D721Med (cell line): ENCODE data around the gene KDM4D.
"Not testable (repeated sequence)": the region's sequence is repeated elsewhere in the genome, so short reads cannot be mapped to it uniquely, and the experiment has no call there.

Source experiments
- DNase-seq: peaks from one replicate; pipeline ENCODE4 v3.0.0; 2011; ENCODE audit warnings: low spot score; ENCODE audit not compliant: insufficient read length
- FAIRE-seq: peaks from 2 replicates; lab custom pipeline; 2011; peaks lifted over from hg19 to GRCh38; lab: Jason Lieb, UNC
- TF ChIP-seq, protein P1 (sequence below): IDR thresholded peaks from 2 replicates; pipeline ENCODE4 v1.5.1; 2012; ENCODE audit warnings: mild to moderate bottlenecking, control low read depth; ENCODE audit not compliant: insufficient read depth; ENCODE audit errors: missing control alignments

The KDM4D gene

DNA sequence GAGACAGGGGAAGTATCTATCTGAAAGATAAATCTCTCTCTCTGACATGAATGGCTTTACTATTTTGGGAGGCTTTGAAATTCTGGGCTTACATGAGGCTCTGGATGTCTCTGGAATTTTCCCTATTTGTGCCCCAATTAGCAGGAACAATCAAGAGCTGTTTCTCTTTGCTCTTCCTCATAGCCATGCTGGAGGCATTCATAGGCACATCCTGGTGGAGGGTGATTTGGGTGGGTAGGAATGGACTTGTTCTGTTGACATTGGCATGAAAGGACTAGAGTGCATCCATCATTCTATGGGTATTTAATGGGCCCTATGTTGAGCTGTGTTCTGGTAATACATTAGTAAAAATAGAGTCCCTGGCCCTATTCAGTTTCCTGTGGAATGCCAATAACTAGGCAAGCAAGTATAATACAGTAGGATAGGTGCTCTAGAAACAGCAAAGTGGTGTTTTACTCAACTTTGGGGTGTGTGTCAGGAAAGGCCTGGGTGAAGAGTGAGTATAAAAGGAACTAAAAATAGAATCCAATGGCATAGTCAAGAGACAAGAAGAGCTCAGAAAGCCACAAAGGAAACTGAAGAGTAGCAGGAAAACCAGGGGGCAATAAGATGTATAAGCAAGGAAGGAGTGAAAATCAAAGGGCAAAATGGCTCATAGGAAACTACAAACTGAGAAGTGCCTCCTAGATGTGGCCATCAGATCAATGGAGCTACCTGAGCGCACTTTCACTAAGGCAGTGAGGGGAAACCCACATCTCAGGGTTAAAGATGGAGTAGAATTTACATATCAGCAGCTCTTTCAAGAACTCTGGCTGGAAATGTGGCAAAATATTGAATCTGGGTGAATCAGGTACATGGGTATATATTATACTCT lies 45.2 kb upstream of the KDM4D start:
- DNase-seq: no peak
- TF ChIP-seq, protein P1, sequence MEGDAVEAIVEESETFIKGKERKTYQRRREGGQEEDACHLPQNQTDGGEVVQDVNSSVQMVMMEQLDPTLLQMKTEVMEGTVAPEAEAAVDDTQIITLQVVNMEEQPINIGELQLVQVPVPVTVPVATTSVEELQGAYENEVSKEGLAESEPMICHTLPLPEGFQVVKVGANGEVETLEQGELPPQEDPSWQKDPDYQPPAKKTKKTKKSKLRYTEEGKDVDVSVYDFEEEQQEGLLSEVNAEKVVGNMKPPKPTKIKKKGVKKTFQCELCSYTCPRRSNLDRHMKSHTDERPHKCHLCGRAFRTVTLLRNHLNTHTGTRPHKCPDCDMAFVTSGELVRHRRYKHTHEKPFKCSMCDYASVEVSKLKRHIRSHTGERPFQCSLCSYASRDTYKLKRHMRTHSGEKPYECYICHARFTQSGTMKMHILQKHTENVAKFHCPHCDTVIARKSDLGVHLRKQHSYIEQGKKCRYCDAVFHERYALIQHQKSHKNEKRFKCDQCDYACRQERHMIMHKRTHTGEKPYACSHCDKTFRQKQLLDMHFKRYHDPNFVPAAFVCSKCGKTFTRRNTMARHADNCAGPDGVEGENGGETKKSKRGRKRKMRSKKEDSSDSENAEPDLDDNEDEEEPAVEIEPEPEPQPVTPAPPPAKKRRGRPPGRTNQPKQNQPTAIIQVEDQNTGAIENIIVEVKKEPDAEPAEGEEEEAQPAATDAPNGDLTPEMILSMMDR: no peak
- no peak for FAIRE-seq

DNA sequence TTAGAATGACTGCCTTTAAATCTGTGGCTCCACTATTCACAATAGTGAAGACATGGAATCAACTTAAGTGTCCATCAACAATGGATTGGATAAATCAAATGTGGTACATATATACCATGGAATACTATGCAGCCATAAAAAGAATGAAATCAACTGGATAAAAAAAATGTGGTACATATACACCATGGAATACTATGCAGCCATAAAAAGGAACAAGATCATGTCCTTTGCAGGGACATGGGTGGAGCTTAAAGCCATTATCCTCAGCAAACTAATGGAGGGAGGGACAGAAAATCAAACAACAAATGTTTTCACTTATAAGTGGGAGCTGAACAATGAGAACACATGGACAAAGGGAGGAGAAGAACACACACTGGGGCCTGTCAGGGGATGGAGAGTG lies 41.4 kb upstream of the KDM4D start:
- not testable (repeated sequence) for FAIRE-seq, DNase-seq

DNA sequence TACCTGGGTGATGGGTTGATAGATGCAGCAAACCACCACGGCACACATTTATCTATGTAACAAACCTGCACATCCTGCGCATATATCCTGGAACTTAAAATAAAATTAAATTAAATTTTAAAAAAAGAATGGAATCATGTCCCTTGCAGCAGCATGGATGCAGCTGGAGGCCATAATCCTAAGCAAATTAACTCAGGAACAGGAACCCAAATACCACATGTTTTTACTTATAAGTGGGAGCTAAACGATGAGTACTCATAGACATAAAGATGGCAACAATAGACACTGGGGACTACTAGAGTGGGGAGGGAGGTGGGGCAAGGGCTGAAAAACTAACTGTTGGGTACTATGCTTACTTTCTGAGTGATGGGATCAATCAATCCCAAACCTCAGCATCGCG lies 41.0 kb upstream of the KDM4D start:
- TF ChIP-seq, protein P1: no peak
- DNase-seq (no peak), FAIRE-seq (no peak)

DNA sequence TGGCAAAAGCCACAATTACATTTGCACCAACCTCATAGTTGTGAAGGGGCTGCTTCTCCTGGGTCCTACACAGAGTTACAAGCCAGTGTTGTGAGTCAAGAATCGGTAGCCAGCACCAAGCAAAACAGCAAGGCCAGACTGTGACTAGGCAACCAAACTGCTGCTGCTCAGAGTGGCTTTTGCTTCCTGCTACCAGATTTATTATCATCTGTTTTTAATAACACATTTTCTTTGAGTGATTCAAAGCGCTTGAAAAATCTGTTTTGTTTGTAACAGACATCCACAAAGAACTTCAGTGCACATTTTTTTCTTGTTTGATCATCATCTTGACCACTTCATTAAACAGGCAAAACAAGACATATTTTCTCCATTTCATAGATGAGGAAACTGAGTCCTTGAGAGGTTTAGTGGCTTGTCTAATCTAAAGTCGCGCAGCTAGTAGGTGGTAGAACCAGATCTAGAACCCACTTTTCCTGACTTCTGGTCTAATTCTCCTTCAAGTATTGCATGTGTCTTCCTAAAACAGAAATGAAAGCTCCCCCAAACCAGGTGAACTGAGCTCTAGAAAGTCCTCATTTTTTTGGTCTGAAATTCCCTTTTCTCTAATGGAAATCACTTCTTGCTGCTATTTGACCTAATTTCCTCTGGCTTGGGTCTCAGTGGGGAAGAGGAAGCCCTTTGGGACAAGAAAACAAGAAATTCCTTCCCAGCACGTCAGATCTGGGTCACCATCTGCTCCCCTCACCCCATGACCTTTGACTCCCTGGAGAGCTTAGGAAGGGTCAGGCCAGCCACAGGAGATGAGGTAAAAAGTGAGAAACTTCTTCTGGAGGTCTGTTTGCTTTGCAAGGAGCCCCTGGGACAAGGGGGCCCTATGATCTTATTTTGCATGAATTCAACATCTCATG lies 40.0 kb upstream of the KDM4D start:
- no peak for FAIRE-seq

DNA sequence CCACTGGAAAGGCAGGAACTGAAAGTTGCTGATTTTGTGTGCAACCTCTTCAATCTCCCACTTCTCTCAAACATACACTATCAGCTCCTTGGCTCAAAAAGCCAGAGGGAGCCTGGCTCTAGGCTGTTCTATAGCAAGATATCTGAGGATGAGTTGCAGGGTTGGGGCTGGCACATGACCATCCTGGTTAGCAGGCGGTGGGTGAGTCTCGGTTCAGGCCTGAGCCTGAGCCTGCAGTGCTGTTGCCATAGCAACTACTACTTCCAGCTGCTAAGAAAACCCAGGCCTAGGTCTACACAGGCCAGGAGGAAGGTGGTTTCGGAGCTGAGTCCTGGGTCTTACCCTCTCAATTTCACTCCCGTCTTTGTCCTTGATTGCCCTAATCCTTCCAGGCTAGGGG lies 39.1 kb upstream of the KDM4D start:
- no peak for FAIRE-seq
- DNase-seq: no peak
- TF ChIP-seq, protein P1: no peak

More for the DNA sequence above, 40.0 kb upstream of the KDM4D start:
- no peak for DNase-seq
- TF ChIP-seq, protein P1: no peak

DNA sequence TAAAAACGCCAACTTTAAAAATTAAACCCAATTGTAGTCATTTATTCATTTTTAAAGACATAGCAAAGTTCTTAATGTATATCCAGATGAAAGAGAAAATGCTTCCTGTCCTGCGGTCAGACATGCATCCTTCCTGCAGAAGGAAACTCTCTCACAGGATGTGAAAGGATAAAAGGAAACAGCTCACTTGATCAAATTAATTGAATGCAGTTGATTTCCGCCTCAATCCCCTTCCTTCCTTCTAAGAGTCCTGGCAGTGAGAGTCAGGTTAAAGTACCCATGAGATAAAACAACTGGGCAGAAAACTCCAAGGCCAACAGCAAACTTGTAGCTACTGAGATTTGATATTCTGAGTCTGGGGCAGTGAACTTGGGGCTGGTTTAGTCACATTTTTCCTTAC lies 38.7 kb upstream of the KDM4D start:
- TF ChIP-seq, protein P1: no peak
- no peak for DNase-seq
- FAIRE-seq: no peak

DNA sequence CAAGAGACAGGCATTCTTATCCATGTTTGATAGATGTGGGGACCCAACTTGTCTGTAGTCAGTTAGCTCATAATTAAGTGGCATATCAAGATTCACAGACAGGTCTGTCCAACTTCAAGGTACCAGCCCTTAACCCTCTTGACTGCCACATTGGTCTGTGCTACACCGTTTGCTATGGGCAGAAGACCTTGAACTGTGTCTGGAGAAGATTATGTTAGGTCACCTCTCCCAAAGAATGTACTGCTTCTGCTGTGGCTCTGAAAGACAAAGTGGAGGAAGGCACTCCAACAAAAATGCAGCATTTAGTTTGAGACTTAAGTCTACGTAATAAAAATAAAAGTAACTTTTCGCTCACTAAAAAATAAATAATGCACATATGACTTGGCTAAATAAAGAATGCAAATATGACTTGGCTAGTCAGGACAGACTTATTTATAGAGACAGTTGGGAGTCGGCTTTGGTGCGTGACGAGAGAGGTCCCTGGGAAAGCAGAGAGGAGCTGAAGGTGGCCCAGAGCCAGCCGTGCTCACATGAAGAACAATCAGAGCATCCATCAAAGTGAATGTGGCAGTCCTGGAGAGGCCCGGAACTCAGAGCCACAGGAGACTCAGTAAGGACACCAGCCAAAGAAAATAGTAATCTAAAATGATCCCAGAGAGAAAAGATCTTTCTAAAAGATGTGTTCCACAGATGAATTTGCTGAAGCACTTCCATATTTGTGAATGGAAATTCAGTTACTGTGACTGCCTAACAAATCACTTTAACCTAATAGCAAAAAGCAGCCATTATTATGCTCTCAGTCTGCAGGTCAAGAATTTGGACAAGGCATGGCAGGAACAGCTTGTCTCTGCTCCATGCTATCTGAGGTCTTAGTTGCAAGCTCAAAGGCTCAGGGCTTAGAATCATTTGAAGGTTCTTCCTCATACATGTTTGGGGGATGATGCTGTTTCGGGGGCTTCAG lies 35.1 kb upstream of the KDM4D start:
- FAIRE-seq: no peak
- TF ChIP-seq, protein P1: no peak
- no peak for DNase-seq
